ENCODE measurements around the gene NFIX. TPM values are rescaled to one million over a fixed set of nuclear protein-coding genes. Genes with fewer than 3 reads are reported as not detected.

NFIX gene
- total and polyA plus RNA-seq, 2 of the 13 experiments (the other 11 are each of a cell fraction or from before 2014, with no cell fraction given): 3.4 to 5.4 TPM

GRCh38 chr19:13122980-13123957, 128.0 kb downstream of the NFIX start (continued):
- TF ChIP-seq, protein P1, sequence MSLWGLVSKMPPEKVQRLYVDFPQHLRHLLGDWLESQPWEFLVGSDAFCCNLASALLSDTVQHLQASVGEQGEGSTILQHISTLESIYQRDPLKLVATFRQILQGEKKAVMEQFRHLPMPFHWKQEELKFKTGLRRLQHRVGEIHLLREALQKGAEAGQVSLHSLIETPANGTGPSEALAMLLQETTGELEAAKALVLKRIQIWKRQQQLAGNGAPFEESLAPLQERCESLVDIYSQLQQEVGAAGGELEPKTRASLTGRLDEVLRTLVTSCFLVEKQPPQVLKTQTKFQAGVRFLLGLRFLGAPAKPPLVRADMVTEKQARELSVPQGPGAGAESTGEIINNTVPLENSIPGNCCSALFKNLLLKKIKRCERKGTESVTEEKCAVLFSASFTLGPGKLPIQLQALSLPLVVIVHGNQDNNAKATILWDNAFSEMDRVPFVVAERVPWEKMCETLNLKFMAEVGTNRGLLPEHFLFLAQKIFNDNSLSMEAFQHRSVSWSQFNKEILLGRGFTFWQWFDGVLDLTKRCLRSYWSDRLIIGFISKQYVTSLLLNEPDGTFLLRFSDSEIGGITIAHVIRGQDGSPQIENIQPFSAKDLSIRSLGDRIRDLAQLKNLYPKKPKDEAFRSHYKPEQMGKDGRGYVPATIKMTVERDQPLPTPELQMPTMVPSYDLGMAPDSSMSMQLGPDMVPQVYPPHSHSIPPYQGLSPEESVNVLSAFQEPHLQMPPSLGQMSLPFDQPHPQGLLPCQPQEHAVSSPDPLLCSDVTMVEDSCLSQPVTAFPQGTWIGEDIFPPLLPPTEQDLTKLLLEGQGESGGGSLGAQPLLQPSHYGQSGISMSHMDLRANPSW (CRISPR knock-in tag; IDR thresholded peaks at IDR 0.05; ENCODE audit: borderline replicate concordance): no peak
- no peak for TF ChIP-seq SNRNP70 (IDR thresholded peaks at IDR 0.05; ENCODE audit: low read depth, low read length)
- peak; percentile 67; the same call in 1 of the 2 replicates for TF ChIP-seq ZBTB33 (CRISPR knock-in tag; IDR thresholded peaks at IDR 0.05)
- no peak for TF ChIP-seq KLF16 (CRISPR knock-in tag; IDR thresholded peaks at IDR 0.05)
- TF ChIP-seq RAD21 (CRISPR knock-in tag; IDR thresholded peaks at IDR 0.05): no peak
- no peak for TF ChIP-seq NCOA5 (CRISPR knock-in tag; IDR thresholded peaks at IDR 0.05)
- no peak for TF ChIP-seq ZNF703 (CRISPR knock-in tag; IDR thresholded peaks at IDR 0.05; ENCODE audit: borderline replicate concordance)
